Measurements from ENCODE around the gene BLOC1S3.

The BLOC1S3 gene

DNA sequence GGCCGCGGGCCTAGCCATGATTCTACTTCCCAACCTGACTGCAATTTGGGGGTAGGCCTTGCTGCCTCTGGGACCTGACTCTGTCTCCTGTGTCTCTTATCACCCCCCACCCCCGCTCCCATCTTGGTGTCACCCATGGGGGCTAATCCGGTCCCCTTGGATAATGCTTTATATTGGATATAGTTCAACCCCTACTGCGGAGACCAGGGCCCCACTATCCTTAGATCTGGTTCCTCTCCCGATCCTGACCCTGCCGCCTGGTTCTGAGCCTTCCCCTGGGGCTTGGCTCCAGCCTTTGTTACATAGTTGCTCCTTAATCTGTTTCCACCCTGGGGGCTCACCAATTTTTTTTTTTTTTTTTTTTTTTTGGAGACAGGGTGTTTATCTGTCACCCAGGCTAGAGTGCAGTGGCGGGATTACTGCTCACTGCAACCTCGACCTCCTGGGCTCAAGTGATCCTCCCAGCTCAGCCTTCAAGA, 1.3 kb downstream of the BLOC1S3 start:
- H3K27me3 ChIP-seq (ENCODE audit: control insufficient read depth in 5 of 5, insufficient read depth in 4 of 5, low read length in 5 of 5), result peaks cover 0 to 3% (median 0%) of the 10 kb centered on the region in 5 donors

DNA sequence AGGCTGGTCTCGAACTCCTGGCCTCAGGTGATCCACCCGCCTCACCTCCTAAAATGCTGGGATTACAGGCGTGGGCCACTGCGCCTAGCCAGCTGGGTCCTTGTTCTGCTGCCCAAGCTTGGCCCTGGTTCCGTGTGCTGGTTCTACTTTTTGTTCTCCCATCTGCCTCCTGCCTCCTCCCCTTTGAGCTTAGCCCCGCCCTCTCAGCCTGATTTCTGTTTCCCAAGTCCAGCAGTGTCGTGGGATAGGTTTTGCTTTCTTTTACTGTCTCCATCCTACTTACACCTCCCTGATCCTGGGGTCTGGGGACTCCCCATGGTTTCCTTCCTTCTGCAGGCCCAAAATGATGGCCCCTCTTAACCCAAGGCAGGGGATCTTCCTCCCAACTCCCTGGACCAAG, 2.4 kb downstream of the BLOC1S3 start:
- Histone ChIP-seq H3K4me3 (ENCODE audit: low read depth in 1 of 5, low read length in 5 of 5) (no peak overlapping the region), H3K36me3 (ENCODE audit: control insufficient read depth in 5 of 5, insufficient read depth in 5 of 5, low read length in 5 of 5) (peaks cover 0 to 9% (median 5%) of the 10 kb centered on the region in 5 donors), H3K9ac (ENCODE audit: low read length in 5 of 5) (peak overlapping the region in 2 of 5 donors; percentile 1 to 3), H3K9me3 (ENCODE audit: control insufficient read depth in 5 of 5, low read length in 5 of 5) (no peaks in the 10 kb centered on the region), H3K27me3 (ENCODE audit: control insufficient read depth in 5 of 5, insufficient read depth in 4 of 5, low read length in 5 of 5) (peaks cover 0 to 3% (median 0%) of the 10 kb centered on the region in 5 donors), H3K4me1 (ENCODE audit: control insufficient read depth in 5 of 5, insufficient read depth in 5 of 5, low read length in 5 of 5) (peaks cover 5 to 45% (median 36%) of the 10 kb centered on the region in 5 donors), H3K27ac (ENCODE audit: low read depth, low read length) (no peak overlapping the region)

More for the DNA sequence above, 1.3 kb downstream of the BLOC1S3 start:
- Histone ChIP-seq H3K9ac (ENCODE audit: low read length in 5 of 5) (peak overlapping the region in 4 of 5 donors; percentile 17 to 93 (median 64)), H3K9me3 (ENCODE audit: control insufficient read depth in 5 of 5, low read length in 5 of 5) (no peaks in the 10 kb centered on the region), H3K27ac (ENCODE audit: low read depth, low read length) (peak overlapping the region; percentile 78), H3K4me1 (ENCODE audit: control insufficient read depth in 5 of 5, insufficient read depth in 5 of 5, low read length in 5 of 5) (peaks cover 5 to 44% (median 36%) of the 10 kb centered on the region in 5 donors), H3K36me3 (ENCODE audit: control insufficient read depth in 5 of 5, insufficient read depth in 5 of 5, low read length in 5 of 5) (peaks cover 0 to 9% (median 5%) of the 10 kb centered on the region in 5 donors), H3K4me3 (ENCODE audit: low read depth in 1 of 5, low read length in 5 of 5) (peak overlapping the region; percentile 15 to 99 (median 96))

DNA sequence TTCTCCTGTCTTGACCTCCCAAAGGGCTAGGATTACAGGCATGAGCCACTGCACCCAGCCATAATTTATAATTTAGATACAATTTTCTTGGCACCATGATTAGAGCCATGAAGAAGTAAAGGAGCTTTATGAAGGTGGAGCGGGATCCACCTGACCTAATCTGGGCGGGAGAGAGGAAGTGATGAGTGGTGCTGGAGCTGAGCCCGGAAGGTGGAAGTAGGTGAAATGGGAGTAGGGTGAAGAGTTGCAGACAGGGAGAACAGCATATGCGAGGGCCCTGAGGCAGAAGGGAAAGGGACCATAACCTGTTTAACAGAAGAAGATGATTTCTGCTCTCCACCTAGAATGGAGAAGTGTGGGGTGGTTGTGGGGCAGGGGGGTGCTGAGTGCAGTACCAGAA, 4.2 kb downstream of the BLOC1S3 start:
- no peak overlapping the region for H3K27ac ChIP-seq (ENCODE audit: low read depth, low read length)
- H3K9me3 ChIP-seq (ENCODE audit: control insufficient read depth in 5 of 5, low read length in 5 of 5), result no peaks in the 10 kb centered on the region
- H3K4me1 ChIP-seq (ENCODE audit: control insufficient read depth in 5 of 5, insufficient read depth in 5 of 5, low read length in 5 of 5), result peaks cover 5 to 37% (median 29%) of the 10 kb centered on the region in 5 donors
- H3K27me3 ChIP-seq (ENCODE audit: control insufficient read depth in 5 of 5, insufficient read depth in 4 of 5, low read length in 5 of 5), result peaks cover 0 to 3% (median 0%) of the 10 kb centered on the region in 5 donors
- no peak overlapping the region for H3K9ac ChIP-seq (ENCODE audit: low read length in 5 of 5)
- no peak overlapping the region for H3K4me3 ChIP-seq (ENCODE audit: low read depth in 1 of 5, low read length in 5 of 5)
- H3K36me3 ChIP-seq (ENCODE audit: control insufficient read depth in 5 of 5, insufficient read depth in 5 of 5, low read length in 5 of 5), result peaks cover 0 to 9% (median 5%) of the 10 kb centered on the region in 5 donors

DNA sequence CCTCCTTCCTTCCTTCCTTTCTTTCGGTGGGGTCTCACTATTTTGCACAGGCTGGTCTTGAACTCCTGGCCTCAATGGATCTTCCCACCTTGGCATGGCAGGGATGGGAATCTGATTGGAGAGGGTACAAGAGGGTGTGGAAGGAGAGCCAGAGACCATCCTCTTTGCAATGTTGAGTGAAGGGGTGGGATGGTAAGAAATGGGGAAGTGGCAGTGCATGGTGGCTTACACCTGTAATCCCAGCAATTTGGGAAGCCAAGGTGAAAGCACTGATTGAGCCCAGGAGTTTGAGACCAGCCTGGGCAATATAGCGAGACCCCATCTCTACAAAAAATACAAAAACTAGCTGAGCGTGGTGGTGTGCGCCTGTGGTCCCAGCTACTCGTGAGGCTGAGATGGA, 5.5 kb downstream of the BLOC1S3 start:
- Histone ChIP-seq H3K9me3 (ENCODE audit: control insufficient read depth in 5 of 5, low read length in 5 of 5) (no peaks in the 10 kb centered on the region), H3K9ac (ENCODE audit: low read length in 5 of 5) (no peak overlapping the region), H3K36me3 (ENCODE audit: control insufficient read depth in 5 of 5, insufficient read depth in 5 of 5, low read length in 5 of 5) (peaks cover 0 to 9% (median 5%) of the 10 kb centered on the region in 5 donors), H3K4me1 (ENCODE audit: control insufficient read depth in 5 of 5, insufficient read depth in 5 of 5, low read length in 5 of 5) (peaks cover 3 to 31% (median 22%) of the 10 kb centered on the region in 5 donors), H3K4me3 (ENCODE audit: low read depth in 1 of 5, low read length in 5 of 5) (no peak overlapping the region), H3K27ac (ENCODE audit: low read depth, low read length) (no peak overlapping the region), H3K27me3 (ENCODE audit: control insufficient read depth in 5 of 5, insufficient read depth in 4 of 5, low read length in 5 of 5) (no peaks in the 10 kb centered on the region)

DNA sequence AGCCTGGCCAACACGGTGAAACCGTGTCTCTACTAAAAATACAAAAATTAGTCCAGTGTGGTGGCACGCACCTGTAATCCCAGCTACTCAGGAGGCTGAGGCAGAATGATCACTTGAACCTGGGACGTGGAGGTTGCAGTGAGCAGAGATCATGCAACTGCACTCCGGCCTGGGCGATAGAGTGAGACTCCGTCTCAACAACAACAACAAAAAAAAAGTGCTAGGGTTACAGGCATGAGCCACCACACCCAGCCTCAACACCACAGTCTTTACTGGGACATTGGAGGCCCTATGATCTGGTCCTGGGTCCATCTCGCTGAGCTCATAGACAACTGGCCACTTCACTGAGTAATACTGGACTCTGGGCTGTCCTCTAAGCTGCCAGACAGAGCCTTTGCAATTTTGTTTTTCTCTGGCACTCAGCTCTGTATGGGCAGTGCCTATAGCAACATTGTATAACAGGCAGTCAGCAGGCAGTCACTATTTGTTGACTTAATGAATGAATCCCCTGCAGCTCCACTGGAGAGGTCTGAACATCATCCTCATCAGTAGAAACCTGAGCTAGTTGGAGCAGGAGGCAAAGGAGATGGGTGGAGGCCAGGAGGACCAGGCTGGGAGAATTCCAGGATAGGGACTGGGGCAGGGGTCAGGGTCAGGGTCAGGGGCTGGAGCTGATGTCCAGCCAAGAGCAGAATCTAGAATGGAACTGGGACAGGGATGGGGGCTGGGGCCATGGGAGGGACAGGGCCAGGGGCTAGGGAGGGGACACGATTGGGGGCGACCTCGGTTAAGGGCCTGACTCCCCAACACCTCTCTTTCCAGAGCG, 8.1 kb downstream of the BLOC1S3 start:
- H3K27ac ChIP-seq (ENCODE audit: low read depth, low read length), result no peak overlapping the region
- H3K36me3 ChIP-seq (ENCODE audit: control insufficient read depth in 5 of 5, insufficient read depth in 5 of 5, low read length in 5 of 5), result no peaks in the 10 kb centered on the region
- no peak overlapping the region for H3K4me3 ChIP-seq (ENCODE audit: low read depth in 1 of 5, low read length in 5 of 5)
- no peaks in the 10 kb centered on the region for H3K9me3 ChIP-seq (ENCODE audit: control insufficient read depth in 5 of 5, low read length in 5 of 5)
- peaks cover 0 to 8% (median under 1%) of the 10 kb centered on the region in 5 donors for H3K4me1 ChIP-seq (ENCODE audit: control insufficient read depth in 5 of 5, insufficient read depth in 5 of 5, low read length in 5 of 5)
- no peaks in the 10 kb centered on the region for H3K27me3 ChIP-seq (ENCODE audit: control insufficient read depth in 5 of 5, insufficient read depth in 4 of 5, low read length in 5 of 5)
- no peak overlapping the region for H3K9ac ChIP-seq (ENCODE audit: low read length in 5 of 5)

DNA sequence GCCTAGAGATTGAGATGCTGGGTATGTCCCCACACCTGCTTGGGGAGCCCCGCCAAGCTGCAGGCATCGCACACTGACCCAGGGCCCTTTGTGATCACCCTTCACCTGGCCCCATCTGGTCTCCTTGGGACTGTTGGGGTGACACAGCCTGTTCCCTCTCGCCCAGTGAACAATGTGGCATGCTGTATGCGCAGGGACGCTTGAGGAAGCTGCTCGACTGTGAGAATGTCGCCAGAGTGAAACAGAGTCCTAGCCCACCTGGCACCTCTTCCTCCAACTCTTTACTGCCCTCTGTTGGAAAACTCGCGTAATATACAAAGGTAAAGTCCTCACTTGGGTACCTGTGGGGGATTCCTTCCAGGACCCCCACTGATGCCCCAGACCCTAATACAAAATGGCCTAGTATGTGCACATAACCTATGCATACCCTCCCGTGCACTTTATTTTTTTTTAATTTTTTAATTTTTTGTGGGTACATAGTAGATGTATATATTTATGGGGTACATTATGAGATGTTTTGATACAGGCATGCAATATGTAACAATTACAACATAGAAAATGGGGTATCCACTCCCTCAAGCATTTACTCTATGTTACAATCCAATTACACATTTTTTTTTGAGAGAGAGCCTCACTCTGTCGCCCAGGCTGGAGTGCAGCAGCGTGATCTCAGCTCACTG, 9.0 kb downstream of the BLOC1S3 start:
- Histone ChIP-seq H3K4me3 (ENCODE audit: low read depth in 1 of 5, low read length in 5 of 5) (no peak overlapping the region), H3K27me3 (ENCODE audit: control insufficient read depth in 5 of 5, insufficient read depth in 4 of 5, low read length in 5 of 5) (no peaks in the 10 kb centered on the region), H3K9ac (ENCODE audit: low read length in 5 of 5) (no peak overlapping the region), H3K27ac (ENCODE audit: low read depth, low read length) (no peak overlapping the region), H3K36me3 (ENCODE audit: control insufficient read depth in 5 of 5, insufficient read depth in 5 of 5, low read length in 5 of 5) (peaks cover 0 to 6% (median 0%) of the 10 kb centered on the region in 5 donors), H3K9me3 (ENCODE audit: control insufficient read depth in 5 of 5, low read length in 5 of 5) (no peaks in the 10 kb centered on the region), H3K4me1 (ENCODE audit: control insufficient read depth in 5 of 5, insufficient read depth in 5 of 5, low read length in 5 of 5) (peaks cover 0 to 8% (median 0%) of the 10 kb centered on the region in 5 donors)

DNA sequence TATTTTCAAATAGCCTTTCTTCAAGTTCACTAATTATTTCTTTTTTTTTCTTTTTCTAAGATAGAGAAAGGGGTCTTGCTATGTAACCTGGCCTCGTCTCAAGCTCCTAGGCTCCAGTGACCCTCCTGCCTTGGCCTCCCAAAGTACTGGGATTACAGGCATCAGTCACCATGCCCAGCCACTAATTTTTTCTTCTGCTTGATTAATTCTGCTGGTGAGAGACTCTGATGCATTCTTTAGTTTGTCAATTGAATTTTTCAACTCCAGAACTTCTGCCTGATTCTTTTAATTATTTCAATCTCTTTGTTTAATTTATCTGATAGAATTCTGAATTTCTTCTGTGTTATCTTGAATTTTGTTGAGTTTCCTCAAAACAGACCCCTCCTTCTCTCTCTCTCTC, 11.4 kb downstream of the BLOC1S3 start:
- peaks cover 0 to 4% (median 0%) of the 10 kb centered on the region in 5 donors for H3K4me1 ChIP-seq (ENCODE audit: control insufficient read depth in 5 of 5, insufficient read depth in 5 of 5, low read length in 5 of 5)
- no peaks in the 10 kb centered on the region for H3K9me3 ChIP-seq (ENCODE audit: control insufficient read depth in 5 of 5, low read length in 5 of 5)
- H3K27me3 ChIP-seq (ENCODE audit: control insufficient read depth in 5 of 5, insufficient read depth in 4 of 5, low read length in 5 of 5), result no peaks in the 10 kb centered on the region
- H3K36me3 ChIP-seq (ENCODE audit: control insufficient read depth in 5 of 5, insufficient read depth in 5 of 5, low read length in 5 of 5), result peaks cover 0 to 6% (median 0%) of the 10 kb centered on the region in 5 donors
- H3K4me3 ChIP-seq (ENCODE audit: low read depth in 1 of 5, low read length in 5 of 5), result no peak overlapping the region
- H3K27ac ChIP-seq (ENCODE audit: low read depth, low read length), result no peak overlapping the region
- H3K9ac ChIP-seq (ENCODE audit: low read length in 5 of 5), result no peak overlapping the region

DNA sequence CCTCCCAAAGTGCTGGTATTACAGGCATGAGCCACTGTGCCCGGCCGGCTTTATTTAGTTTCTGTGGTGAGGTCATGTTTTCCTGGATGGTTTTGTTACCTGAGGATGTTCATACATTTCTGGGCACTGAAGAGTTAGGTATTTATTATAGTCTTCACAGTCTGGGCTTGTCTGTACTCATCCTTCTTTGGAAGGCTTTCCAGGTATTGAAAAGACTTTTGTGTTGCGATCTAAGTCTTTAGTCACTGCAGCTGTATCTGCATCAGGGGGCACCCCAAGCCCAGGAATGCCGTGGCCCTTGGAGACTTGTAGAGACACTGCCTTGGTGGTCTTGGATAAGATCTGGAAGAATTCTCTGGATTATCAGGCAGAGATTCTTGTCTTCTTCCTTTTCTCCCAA, 12.8 kb downstream of the BLOC1S3 start:
- no peaks in the 10 kb centered on the region for H3K9me3 ChIP-seq (ENCODE audit: control insufficient read depth in 5 of 5, low read length in 5 of 5)
- H3K4me3 ChIP-seq (ENCODE audit: low read depth in 1 of 5, low read length in 5 of 5), result no peak overlapping the region
- peak overlapping the region in 1 of 5 donors; percentile 21 for H3K9ac ChIP-seq (ENCODE audit: low read length in 5 of 5)
- peaks cover 0 to 6% (median 0%) of the 10 kb centered on the region in 5 donors for H3K36me3 ChIP-seq (ENCODE audit: control insufficient read depth in 5 of 5, insufficient read depth in 5 of 5, low read length in 5 of 5)
- no peak overlapping the region for H3K27ac ChIP-seq (ENCODE audit: low read depth, low read length)
- peaks cover 0 to 4% (median 0%) of the 10 kb centered on the region in 5 donors for H3K4me1 ChIP-seq (ENCODE audit: control insufficient read depth in 5 of 5, insufficient read depth in 5 of 5, low read length in 5 of 5)
- no peaks in the 10 kb centered on the region for H3K27me3 ChIP-seq (ENCODE audit: control insufficient read depth in 5 of 5, insufficient read depth in 4 of 5, low read length in 5 of 5)

DNA sequence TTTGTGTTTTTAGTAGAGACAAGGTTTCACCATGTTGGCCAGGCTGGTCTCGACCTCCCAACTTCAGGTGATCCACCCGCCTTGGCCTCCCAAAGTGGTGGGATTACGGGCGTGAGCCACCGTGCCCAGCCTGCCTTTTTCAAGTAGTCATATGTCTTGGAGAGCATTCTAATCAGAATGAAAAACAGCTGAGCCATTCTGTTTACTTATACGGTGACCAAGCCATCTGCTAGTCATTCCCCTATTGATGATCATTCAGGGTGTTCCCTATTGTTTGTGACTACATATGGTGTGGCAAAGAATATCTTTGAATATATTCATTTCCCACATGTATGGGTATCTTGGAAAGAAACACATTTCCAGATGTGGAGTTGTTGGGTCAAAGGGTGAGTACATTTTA, 17.2 kb downstream of the BLOC1S3 start:
- Histone ChIP-seq H3K4me1 (ENCODE audit: control insufficient read depth in 5 of 5, insufficient read depth in 5 of 5, low read length in 5 of 5) (no peaks in the 10 kb centered on the region), H3K9me3 (ENCODE audit: control insufficient read depth in 5 of 5, low read length in 5 of 5) (no peaks in the 10 kb centered on the region), H3K27ac (ENCODE audit: low read depth, low read length) (no peak overlapping the region), H3K4me3 (ENCODE audit: low read depth in 1 of 5, low read length in 5 of 5) (no peak overlapping the region), H3K36me3 (ENCODE audit: control insufficient read depth in 5 of 5, insufficient read depth in 5 of 5, low read length in 5 of 5) (peaks cover 0 to 6% (median 0%) of the 10 kb centered on the region in 5 donors), H3K9ac (ENCODE audit: low read length in 5 of 5) (no peak overlapping the region), H3K27me3 (ENCODE audit: control insufficient read depth in 5 of 5, insufficient read depth in 4 of 5, low read length in 5 of 5) (no peaks in the 10 kb centered on the region)

DNA sequence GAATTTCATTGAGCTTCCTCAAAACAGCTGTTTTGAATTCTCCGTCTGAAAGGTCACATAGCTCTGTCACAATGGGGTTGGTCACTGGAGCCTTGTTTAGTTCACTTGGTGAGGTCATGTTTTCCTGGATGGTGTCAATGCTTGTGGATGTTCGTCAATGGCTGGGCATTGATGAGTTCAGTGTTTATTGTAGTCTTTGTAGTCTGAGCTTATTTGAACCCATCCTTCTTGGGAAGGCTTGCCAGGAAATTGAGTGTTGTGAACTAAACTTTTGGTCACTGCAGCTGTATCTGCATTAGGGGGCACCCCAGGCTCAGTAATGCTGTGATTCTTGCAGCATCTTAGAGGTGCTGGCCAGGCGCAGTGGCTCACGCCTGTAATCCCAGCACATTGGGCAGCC, 22.0 kb downstream of the BLOC1S3 start:
- Histone ChIP-seq H3K9ac (ENCODE audit: low read length in 5 of 5) (no peak overlapping the region), H3K9me3 (ENCODE audit: control insufficient read depth in 5 of 5, low read length in 5 of 5) (no peaks in the 10 kb centered on the region), H3K27me3 (ENCODE audit: control insufficient read depth in 5 of 5, insufficient read depth in 4 of 5, low read length in 5 of 5) (no peaks in the 10 kb centered on the region), H3K27ac (ENCODE audit: low read depth, low read length) (no peak overlapping the region), H3K4me3 (ENCODE audit: low read depth in 1 of 5, low read length in 5 of 5) (no peak overlapping the region), H3K36me3 (ENCODE audit: control insufficient read depth in 5 of 5, insufficient read depth in 5 of 5, low read length in 5 of 5) (no peaks in the 10 kb centered on the region), H3K4me1 (ENCODE audit: control insufficient read depth in 5 of 5, insufficient read depth in 5 of 5, low read length in 5 of 5) (no peaks in the 10 kb centered on the region)

Measured in subcutaneous abdominal adipose tissue (tissue), 5 donors.